ENCODE measurements around the gene C6orf52.

The C6orf52 gene

GRCh38 chr6:10713962-10714361 lies 19.5 kb upstream of the C6orf52 start:
- Histone ChIP-seq H3K9me3 (ENCODE audit: control insufficient read depth, insufficient read depth, low read length) (peaks cover 2% of the 10 kb centered on the region; the same call in 1 of the 2 replicates), H3K27me3 (ENCODE audit: control insufficient read depth, insufficient read depth, low read length) (no peaks in the 10 kb centered on the region), H3K27ac (ENCODE audit: low read length) (no peak overlapping the region), H3K4me3 (ENCODE audit: low read length) (no peak overlapping the region), H3K36me3 (ENCODE audit: control insufficient read depth, insufficient read depth, low read length) (no peaks in the 10 kb centered on the region; the same call in 1 of the 2 replicates), H3K4me1 (ENCODE audit: control insufficient read depth, insufficient read depth, low read length) (no peaks in the 10 kb centered on the region)
- no CpG with 5 or more reads among the region's 8 CpGs for WGBS (ENCODE audit: insufficient coverage, insufficient read length)
- no peak for DNase-seq (ENCODE audit: low read depth, low spot score)

GRCh38 chr6:10696655-10697054 lies 2.2 kb upstream of the C6orf52 start:
- no CpG with 5 or more reads among the region's 4 CpGs for WGBS (ENCODE audit: insufficient coverage, insufficient read length)
- peaks cover 10% of the 10 kb centered on the region for H3K36me3 ChIP-seq (ENCODE audit: control insufficient read depth, insufficient read depth, low read length)
- H3K27me3 ChIP-seq (ENCODE audit: control insufficient read depth, insufficient read depth, low read length): no peaks in the 10 kb centered on the region
- no peaks in the 10 kb centered on the region for H3K9me3 ChIP-seq (ENCODE audit: control insufficient read depth, insufficient read depth, low read length)
- DNase-seq (ENCODE audit: low read depth, low spot score): no peak
- peaks cover 1% of the 10 kb centered on the region; the same call in 1 of the 2 replicates for H3K4me1 ChIP-seq (ENCODE audit: control insufficient read depth, insufficient read depth, low read length)
- no peak overlapping the region for H3K4me3 ChIP-seq (ENCODE audit: low read length)
- H3K27ac ChIP-seq (ENCODE audit: low read length): no peak overlapping the region

GRCh38 chr6:10695086-10695657 lies 756 bp upstream of the C6orf52 start:
- no peak overlapping the region for H3K27ac ChIP-seq (ENCODE audit: low read length)
- no peaks in the 10 kb centered on the region for H3K27me3 ChIP-seq (ENCODE audit: control insufficient read depth, insufficient read depth, low read length)
- peaks cover 1% of the 10 kb centered on the region; the same call in 1 of the 2 replicates for H3K4me1 ChIP-seq (ENCODE audit: control insufficient read depth, insufficient read depth, low read length)
- peak overlapping the region; percentile 99 for H3K4me3 ChIP-seq (ENCODE audit: low read length)
- DNase-seq (ENCODE audit: low read depth, low spot score): no peak
- no CpG with 5 or more reads among the region's 17 CpGs for WGBS (ENCODE audit: insufficient coverage, insufficient read length)
- peaks cover 10% of the 10 kb centered on the region for H3K36me3 ChIP-seq (ENCODE audit: control insufficient read depth, insufficient read depth, low read length)
- H3K9me3 ChIP-seq (ENCODE audit: control insufficient read depth, insufficient read depth, low read length): no peaks in the 10 kb centered on the region

- peaks cover 2% of the 10 kb centered on the region; the same call in 1 of the 2 replicates for H3K36me3 ChIP-seq (ENCODE audit: control insufficient read depth, insufficient read depth, low read length)
- H3K4me3 ChIP-seq (ENCODE audit: low read length): peak overlapping the region; percentile 99; the same call in 1 of the 2 replicates
- no peak for DNase-seq (ENCODE audit: low read depth, low spot score)
- H3K9me3 ChIP-seq (ENCODE audit: control insufficient read depth, insufficient read depth, low read length): no peaks in the 10 kb centered on the region
- no CpG with 5 or more reads among the region's 8 CpGs for WGBS (ENCODE audit: insufficient coverage, insufficient read length)
- no peaks in the 10 kb centered on the region for H3K27me3 ChIP-seq (ENCODE audit: control insufficient read depth, insufficient read depth, low read length)
- peaks cover 1% of the 10 kb centered on the region; the same call in 1 of the 2 replicates for H3K4me1 ChIP-seq (ENCODE audit: control insufficient read depth, insufficient read depth, low read length)
- H3K27ac ChIP-seq (ENCODE audit: low read length): no peak overlapping the region
Observed at GRCh38 chr6:10692965-10693538, 1.4 kb downstream of the C6orf52 start.

DNA sequence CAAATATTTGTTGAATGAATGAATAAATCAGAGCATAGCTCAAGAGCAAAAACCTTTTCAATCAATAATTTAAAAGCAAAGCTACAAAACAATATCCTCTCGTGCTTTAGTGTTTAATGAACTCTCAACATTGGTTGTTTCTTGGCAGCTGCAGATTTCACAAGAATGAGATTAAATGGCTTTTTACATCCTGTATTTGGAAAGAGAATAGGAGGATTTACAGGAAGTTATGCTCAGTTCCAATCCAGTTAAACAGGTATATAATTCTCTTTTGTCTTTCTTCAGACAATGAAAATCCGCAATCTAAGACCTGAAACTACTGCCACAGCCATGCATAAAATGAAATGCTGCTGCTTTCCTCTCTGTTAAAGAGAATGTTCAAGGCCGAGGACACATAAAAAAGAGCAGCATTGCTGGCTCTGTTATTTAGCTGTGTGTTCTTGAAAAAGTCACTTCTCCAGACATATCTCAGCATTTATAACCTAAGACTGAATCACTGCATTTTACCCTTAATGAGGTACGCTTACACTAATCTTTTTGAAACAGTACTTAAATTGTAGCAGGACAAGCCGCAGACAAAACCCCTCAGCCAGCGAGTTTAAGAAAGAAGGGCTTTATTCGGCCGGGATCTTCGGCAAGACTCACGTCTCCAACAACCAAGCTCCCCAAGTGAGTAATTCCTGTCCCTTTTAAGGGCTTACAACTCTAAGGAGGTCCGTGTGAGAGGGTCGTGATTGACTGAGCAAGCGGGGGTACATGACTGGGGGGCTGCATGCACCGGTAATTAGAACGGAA lies 3.6 kb downstream of the C6orf52 start:
- Histone ChIP-seq H3K36me3 (ENCODE audit: control insufficient read depth, insufficient read depth, low read length) (no peaks in the 10 kb centered on the region), H3K4me1 (ENCODE audit: control insufficient read depth, insufficient read depth, low read length) (no peaks in the 10 kb centered on the region; the same call in 1 of the 2 replicates), H3K27me3 (ENCODE audit: control insufficient read depth, insufficient read depth, low read length) (no peaks in the 10 kb centered on the region), H3K9me3 (ENCODE audit: control insufficient read depth, insufficient read depth, low read length) (no peaks in the 10 kb centered on the region), H3K4me3 (ENCODE audit: low read length) (no peak overlapping the region), H3K27ac (ENCODE audit: low read length) (no peak overlapping the region)
- no CpG with 5 or more reads among the region's 15 CpGs for WGBS (ENCODE audit: insufficient coverage, insufficient read length)
- no peak for DNase-seq (ENCODE audit: low read depth, low spot score)

DNA sequence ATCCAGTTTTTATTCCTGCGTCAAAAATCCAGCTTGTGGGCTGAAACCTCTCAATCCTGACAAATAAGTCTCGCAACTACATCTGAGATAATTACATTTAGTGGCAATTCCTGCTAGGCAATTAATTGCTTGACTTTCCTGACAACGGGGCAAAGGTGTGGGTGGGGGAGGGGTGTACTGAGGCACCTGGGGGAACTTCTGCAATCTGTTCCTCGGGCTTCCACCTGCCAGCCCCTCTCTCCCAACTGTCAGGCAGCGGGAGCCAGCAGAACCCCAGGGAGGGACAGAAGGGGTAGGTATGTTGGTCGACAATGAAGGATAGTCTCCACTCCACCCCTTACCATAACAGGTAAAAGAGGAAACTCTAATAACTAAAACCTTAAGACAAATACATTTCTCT lies 6.8 kb downstream of the C6orf52 start:
- H3K27me3 ChIP-seq (ENCODE audit: control insufficient read depth, insufficient read depth, low read length): no peaks in the 10 kb centered on the region
- WGBS (ENCODE audit: insufficient coverage, insufficient read length): no CpG with 5 or more reads among the region's 6 CpGs
- no peaks in the 10 kb centered on the region for H3K9me3 ChIP-seq (ENCODE audit: control insufficient read depth, insufficient read depth, low read length)
- H3K36me3 ChIP-seq (ENCODE audit: control insufficient read depth, insufficient read depth, low read length): no peaks in the 10 kb centered on the region
- DNase-seq (ENCODE audit: low read depth, low spot score): no peak
- no peak overlapping the region for H3K27ac ChIP-seq (ENCODE audit: low read length)
- H3K4me1 ChIP-seq (ENCODE audit: control insufficient read depth, insufficient read depth, low read length): no peaks in the 10 kb centered on the region
- no peak overlapping the region for H3K4me3 ChIP-seq (ENCODE audit: low read length)

GRCh38 chr6:10686901-10687300 lies 7.5 kb downstream of the C6orf52 start:
- Histone ChIP-seq H3K27ac (ENCODE audit: low read length) (no peak overlapping the region), H3K9me3 (ENCODE audit: control insufficient read depth, insufficient read depth, low read length) (no peaks in the 10 kb centered on the region), H3K4me3 (ENCODE audit: low read length) (no peak overlapping the region), H3K4me1 (ENCODE audit: control insufficient read depth, insufficient read depth, low read length) (no peaks in the 10 kb centered on the region), H3K36me3 (ENCODE audit: control insufficient read depth, insufficient read depth, low read length) (no peaks in the 10 kb centered on the region), H3K27me3 (ENCODE audit: control insufficient read depth, insufficient read depth, low read length) (no peaks in the 10 kb centered on the region)
- no peak for DNase-seq (ENCODE audit: low read depth, low spot score)
- no CpG with 5 or more reads among the region's 8 CpGs for WGBS (ENCODE audit: insufficient coverage, insufficient read length)

DNA sequence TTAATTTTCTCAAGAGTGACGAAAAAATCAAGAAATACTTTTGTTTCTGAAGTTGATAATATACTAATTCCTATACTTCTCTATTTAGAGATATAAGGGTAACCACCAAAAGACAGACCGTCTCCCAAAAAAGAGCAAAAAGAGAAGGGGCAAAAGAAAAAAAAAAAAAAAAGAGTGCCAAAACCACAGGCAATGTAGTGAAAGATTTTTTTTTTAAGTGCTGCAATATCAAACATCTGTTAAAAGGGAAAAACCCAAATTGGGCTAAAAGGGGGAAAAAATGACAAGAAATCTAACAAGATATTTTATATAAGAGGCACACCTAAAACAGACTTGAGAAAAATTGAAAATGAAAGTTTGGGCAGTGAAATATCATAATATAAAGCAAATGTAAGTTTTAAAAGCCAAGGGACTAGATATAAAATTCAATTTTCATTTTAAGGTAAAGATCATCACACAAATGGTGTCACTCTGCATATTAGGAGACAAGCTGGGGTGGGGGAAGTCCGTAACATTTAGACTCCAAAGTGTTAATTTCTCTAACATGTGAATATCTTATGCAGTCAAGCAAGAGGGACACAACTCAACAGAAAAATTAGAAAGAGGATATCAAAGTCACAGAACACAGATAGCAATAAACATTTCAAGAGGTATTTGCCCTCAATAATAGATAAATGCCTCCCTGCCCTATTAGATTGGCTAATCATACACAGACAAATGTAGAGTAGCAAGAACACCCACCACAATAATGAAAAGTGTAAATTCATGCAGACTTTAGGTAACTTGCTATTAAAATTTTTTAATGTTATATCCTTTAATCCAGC lies 9.1 kb downstream of the C6orf52 start:
- DNase-seq (ENCODE audit: low read depth, low spot score): no peak
- WGBS (ENCODE audit: insufficient coverage, insufficient read length): no CpG with 5 or more reads among the region's 3 CpGs
- H3K9me3 ChIP-seq (ENCODE audit: control insufficient read depth, insufficient read depth, low read length): no peaks in the 10 kb centered on the region
- H3K4me1 ChIP-seq (ENCODE audit: control insufficient read depth, insufficient read depth, low read length): no peaks in the 10 kb centered on the region
- H3K36me3 ChIP-seq (ENCODE audit: control insufficient read depth, insufficient read depth, low read length): no peaks in the 10 kb centered on the region
- H3K27me3 ChIP-seq (ENCODE audit: control insufficient read depth, insufficient read depth, low read length): no peaks in the 10 kb centered on the region
- H3K4me3 ChIP-seq (ENCODE audit: low read length): no peak overlapping the region
- no peak overlapping the region for H3K27ac ChIP-seq (ENCODE audit: low read length)

DNA sequence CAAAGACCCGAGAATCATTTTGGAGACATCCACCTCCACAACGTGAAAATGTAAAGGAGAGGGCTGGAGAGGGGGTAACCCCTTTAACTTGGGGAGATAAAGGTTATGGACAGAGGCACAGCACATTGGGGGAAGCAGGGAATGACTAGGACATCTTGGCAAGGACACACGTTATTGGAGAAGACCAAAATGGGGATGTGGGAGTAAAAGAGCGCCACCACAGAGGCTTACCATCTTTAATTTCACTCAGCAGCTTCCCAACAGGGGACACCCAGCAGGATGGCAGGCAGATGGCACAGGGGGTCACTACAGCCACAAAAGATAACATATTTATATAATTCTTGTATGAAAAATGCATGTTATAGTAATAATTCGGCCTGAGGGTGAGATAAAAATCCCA lies 9.8 kb downstream of the C6orf52 start:
- Histone ChIP-seq H3K27ac (ENCODE audit: low read length) (no peak overlapping the region), H3K4me3 (ENCODE audit: low read length) (no peak overlapping the region), H3K4me1 (ENCODE audit: control insufficient read depth, insufficient read depth, low read length) (no peaks in the 10 kb centered on the region), H3K27me3 (ENCODE audit: control insufficient read depth, insufficient read depth, low read length) (no peaks in the 10 kb centered on the region), H3K9me3 (ENCODE audit: control insufficient read depth, insufficient read depth, low read length) (no peaks in the 10 kb centered on the region), H3K36me3 (ENCODE audit: control insufficient read depth, insufficient read depth, low read length) (no peaks in the 10 kb centered on the region)
- DNase-seq (ENCODE audit: low read depth, low spot score): no peak
- no CpG with 5 or more reads among the region's 5 CpGs for WGBS (ENCODE audit: insufficient coverage, insufficient read length)

DNA sequence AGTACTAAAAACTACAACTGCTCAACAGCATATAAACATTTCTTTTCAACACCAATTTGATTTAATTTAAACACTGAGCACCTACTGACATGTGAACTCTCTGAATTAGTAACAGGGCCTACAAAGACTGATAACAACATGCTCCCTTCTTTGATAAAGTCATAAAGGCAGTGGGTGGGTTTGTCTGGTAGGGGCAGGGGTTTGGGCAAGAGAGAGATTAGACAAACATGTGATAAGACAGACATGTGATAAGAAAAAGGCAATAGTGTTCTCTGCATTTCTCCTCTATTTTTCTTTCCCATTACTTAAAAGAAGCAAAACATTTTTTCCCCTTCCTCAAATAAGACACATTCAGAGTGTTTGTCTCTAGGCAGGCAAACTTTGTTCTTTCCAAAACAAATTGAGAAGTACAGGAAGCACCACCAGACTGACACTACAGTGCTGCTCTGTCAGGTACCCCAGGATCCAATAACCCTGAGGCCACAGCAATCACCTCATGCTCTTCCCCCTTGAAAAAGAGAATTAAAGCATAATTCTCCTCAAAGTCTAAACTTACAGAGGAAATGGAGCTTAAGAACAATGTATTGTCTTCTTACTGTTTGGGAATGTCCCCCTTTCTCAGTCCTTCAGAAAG lies 11.9 kb downstream of the C6orf52 start:
- Histone ChIP-seq H3K9me3 (ENCODE audit: control insufficient read depth, insufficient read depth, low read length) (no peaks in the 10 kb centered on the region), H3K4me1 (ENCODE audit: control insufficient read depth, insufficient read depth, low read length) (no peaks in the 10 kb centered on the region), H3K27ac (ENCODE audit: low read length) (no peak overlapping the region), H3K36me3 (ENCODE audit: control insufficient read depth, insufficient read depth, low read length) (no peaks in the 10 kb centered on the region), H3K4me3 (ENCODE audit: low read length) (no peak overlapping the region), H3K27me3 (ENCODE audit: control insufficient read depth, insufficient read depth, low read length) (no peaks in the 10 kb centered on the region)
- no peak for DNase-seq (ENCODE audit: low read depth, low spot score)
